ENCODE measurements around the gene SUGCT.

- TF ChIP-seq POLR2AphosphoS5 (IDR thresholded peaks at IDR 0.05): no peak
- TF ChIP-seq CTCF (IDR thresholded peaks at IDR 0.05): no peak
- no peak for TF ChIP-seq EP300 (IDR thresholded peaks at IDR 0.05)
- no peak for TF ChIP-seq POLR2A (IDR thresholded peaks at IDR 0.05)
Observed at GRCh38 chr7:40659231-40659630, 524.4 kb downstream of the SUGCT start.

All from stomach (tissue), 4 donors.